Liver (tissue), 9 donors: ENCODE results near the gene LSG1. TPM values are rescaled to one million over a fixed set of nuclear protein-coding genes. Genes with fewer than 3 reads are reported as not detected.

ENCODE experiments used
- DNase-seq: peaks from one replicate; pipeline ENCODE4 v3.0.0-alpha.2; 2017; ENCODE audit warnings: low spot score
- H3K27ac ChIP-seq, 2 donors: one replicate each; pipeline ENCODE4 v1.7.0; 2013; ENCODE audit warnings: inconsistent platforms in 2 of 2, low read length in 2 of 2, control low read depth in 1 of 2, low read depth in 1 of 2, mild to moderate bottlenecking in 1 of 2
- H3K27me3 ChIP-seq, 4 donors: one replicate each; pipeline versions ENCODE4 v1.6.1 to v1.7.0; 2013; ENCODE audit warnings: low read length in 3 of 4, inconsistent platforms in 1 of 4, mild to moderate bottlenecking in 1 of 4, moderate library complexity in 1 of 4; ENCODE audit not compliant: control insufficient read depth in 4 of 4, insufficient read depth in 4 of 4
- H3K36me3 ChIP-seq, 4 donors: one replicate each; pipeline versions ENCODE4 v1.6.1 to v1.7.0; 2013; ENCODE audit warnings: low read length in 3 of 4, mild to moderate bottlenecking in 3 of 4, low read depth in 1 of 4, moderate library complexity in 1 of 4; ENCODE audit not compliant: control insufficient read depth in 4 of 4, insufficient read depth in 3 of 4
- H3K4me1 ChIP-seq, 4 donors: one replicate each; pipeline versions ENCODE4 v1.6.1 to v1.7.0; 2013; ENCODE audit warnings: low read length in 3 of 4, mild to moderate bottlenecking in 3 of 4, moderate library complexity in 1 of 4; ENCODE audit not compliant: control insufficient read depth in 4 of 4, insufficient read depth in 4 of 4
- H3K4me3 ChIP-seq, 3 donors: one replicate each; pipeline versions ENCODE4 v1.6.1 to v1.7.0; 2013; ENCODE audit warnings: low read length in 3 of 3, control low read depth in 1 of 3, low read depth in 1 of 3, mild to moderate bottlenecking in 1 of 3
- H3K9ac ChIP-seq, 2 donors: one replicate each; pipeline ENCODE4 v1.7.0; 2013; ENCODE audit warnings: low read length in 2 of 2, mild to moderate bottlenecking in 2 of 2, moderate library complexity in 2 of 2, control low read depth in 1 of 2, low read depth in 1 of 2
- H3K9me3 ChIP-seq, 4 donors: one replicate each; pipeline versions ENCODE4 v1.6.1 to v1.7.0; 2013; ENCODE audit warnings: low read length in 3 of 4; ENCODE audit not compliant: control insufficient read depth in 4 of 4
- ATF3 ChIP-seq: IDR thresholded peaks from 2 replicates; pipeline ENCODE4 v1.6.1; 2016; ENCODE audit warnings: antibody characterized with exemption
- CTCF ChIP-seq: fragments of 150-350 bp; IDR thresholded peaks from 2 replicates; pipeline ENCODE4 v1.5.1; 2017; ENCODE audit warnings: improper control_type of control experiment, low read depth, low read length; ENCODE audit not compliant: missing input control
- GABPA ChIP-seq, 2 donors: IDR thresholded peaks in 1 of 2; conservative IDR thresholded peaks in 1 of 2; 2 replicates each; pipeline ENCODE4 v1.6.1; 2016; ENCODE audit warnings: antibody characterized with exemption in 2 of 2, mild to moderate bottlenecking in 1 of 2, moderate library complexity in 1 of 2
- HNF4A ChIP-seq, 2 donors: conservative IDR thresholded peaks; 2 replicates each; pipeline ENCODE4 v1.6.1; 2016; ENCODE audit warnings: antibody characterized with exemption in 2 of 2, mild to moderate bottlenecking in 2 of 2
- NR2F2 ChIP-seq: IDR thresholded peaks from 2 replicates; pipeline ENCODE4 v1.6.1; 2016; ENCODE audit warnings: antibody characterized with exemption
- REST ChIP-seq: IDR thresholded peaks from 2 replicates; pipeline ENCODE4 v1.6.1; 2016; ENCODE audit warnings: antibody characterized with exemption, mild to moderate bottlenecking
- TAF1 ChIP-seq: conservative IDR thresholded peaks from 2 replicates; pipeline ENCODE4 v1.6.1; 2016; ENCODE audit warnings: antibody characterized with exemption, mild to moderate bottlenecking
- YY1 ChIP-seq: IDR thresholded peaks from 2 replicates; pipeline ENCODE4 v1.6.1; 2016; ENCODE audit warnings: antibody characterized with exemption, mild to moderate bottlenecking
- ZBTB33 ChIP-seq: IDR thresholded peaks from 2 replicates; pipeline ENCODE4 v1.6.1; 2016; ENCODE audit warnings: antibody characterized with exemption
- WGBS: extraction: QIAGEN DNeasy Blood & Tissue Kit; methylation state at CpG from one replicate; pipeline ENCODE4 v1.1.7; 2013; 5-methylcytosine and 5-hydroxymethylcytosine counted together
- polyA plus RNA-seq, 2 donors: library from polyadenylated mRNA; stranded (reverse) in 1 of 2; unstranded in 1 of 2; fragments of 200-250 nt in 1 of 2; fragments of >200 nt in 1 of 2; fragmentation: Nextera tagmentation in 1 of 2; extraction: Ambion mirVana in 1 of 2; gene quantifications; one replicate each; pipeline versions ENCODE4 v1.2.1 to v1.2.3, GENCODE V29; 2013 to 2015
- total RNA-seq, 2 donors: library from RNA; depleted of rRNA; stranded (reverse); fragments of >200 nt; gene quantifications; one replicate each; pipeline ENCODE4 v1.2.3, GENCODE V29; 2014
- donor health status: healthy.
- donor health status: healthy.
- donor health status: healthy.
- donor health status: healthy.
- donor health status: healthy.

LSG1 gene
- total and polyA plus RNA-seq, 4 donors, result 13.6 to 38.5 (median 22.1) TPM

GRCh38 chr3:194680888-194681615, 9.1 kb upstream of the LSG1 start:
- H3K36me3 ChIP-seq, result no peaks in the 10 kb centered on the region
- no peak for TF ChIP-seq ATF3
- no peak for TF ChIP-seq NR2F2
- no peak for TF ChIP-seq REST
- no peak for TF ChIP-seq ZBTB33
- TF ChIP-seq HNF4A (conservative IDR thresholded peaks at IDR 0.05), result no peak
- TF ChIP-seq YY1, result no peak
- no peak for TF ChIP-seq CTCF
- no peak for TF ChIP-seq GABPA (IDR thresholded peaks at IDR 0.05 in 1 of 2, conservative IDR thresholded peaks at IDR 0.05 in 1 of 2)
- no peak for TF ChIP-seq TAF1
- H3K4me1 ChIP-seq, result peaks cover under 1 to 12% (median 5%) of the 10 kb centered on the region in 4 donors
- no peak overlapping the region for H3K9ac ChIP-seq
- H3K27ac ChIP-seq, result no peak overlapping the region
- 79% methylated on average over 11 of the region's 11 CpGs for WGBS
- no peak overlapping the region for H3K4me3 ChIP-seq
- no peaks in the 10 kb centered on the region for H3K27me3 ChIP-seq
- H3K9me3 ChIP-seq, result no peaks in the 10 kb centered on the region
- no peak for DNase-seq

- Histone ChIP-seq H3K9ac (no peak overlapping the region), H3K27ac (no peak overlapping the region), H3K27me3 (no peaks in the 10 kb centered on the region), H3K4me1 (peaks cover 4 to 12% (median 10%) of the 10 kb centered on the region in 4 donors), H3K4me3 (no peak overlapping the region), H3K36me3 (no peaks in the 10 kb centered on the region), H3K9me3 (no peaks in the 10 kb centered on the region)
- TF ChIP-seq ATF3, result no peak
- no peak for DNase-seq
- 86% methylated on average over 1 of the region's 1 CpG for WGBS
Observed at GRCh38 chr3:194676471-194676870, 4.5 kb upstream of the LSG1 start.
